Measurements from ENCODE around the gene TUBG2. TPM values are rescaled to one million over a fixed set of nuclear protein-coding genes. Genes with fewer than 3 reads are reported as not detected.

Gene TUBG2
- total RNA-seq, 1 donor from 2014 or later, result 9.1 TPM

DNA sequence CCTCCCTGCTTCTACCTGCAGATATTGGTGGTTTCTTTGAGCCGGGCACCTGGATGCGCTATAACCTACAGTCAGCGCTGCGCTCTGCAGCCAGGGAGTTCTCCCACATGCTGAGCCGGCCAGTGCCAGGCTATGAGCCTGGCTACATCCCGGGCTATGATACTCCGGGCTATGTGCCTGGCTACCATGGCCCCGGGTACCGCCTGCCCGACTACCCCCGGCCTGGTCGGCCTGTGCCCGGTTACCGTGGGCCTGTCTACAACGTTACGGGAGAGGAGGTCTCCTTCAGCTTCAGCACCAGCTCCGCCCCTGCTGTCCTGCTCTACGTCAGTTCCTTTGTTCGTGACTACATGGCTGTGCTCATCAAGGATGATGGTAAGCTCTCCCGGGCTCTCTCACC lies 36.4 kb downstream of the TUBG2 start:
- no peak for DNase-seq (ENCODE audit: low read depth)

DNA sequence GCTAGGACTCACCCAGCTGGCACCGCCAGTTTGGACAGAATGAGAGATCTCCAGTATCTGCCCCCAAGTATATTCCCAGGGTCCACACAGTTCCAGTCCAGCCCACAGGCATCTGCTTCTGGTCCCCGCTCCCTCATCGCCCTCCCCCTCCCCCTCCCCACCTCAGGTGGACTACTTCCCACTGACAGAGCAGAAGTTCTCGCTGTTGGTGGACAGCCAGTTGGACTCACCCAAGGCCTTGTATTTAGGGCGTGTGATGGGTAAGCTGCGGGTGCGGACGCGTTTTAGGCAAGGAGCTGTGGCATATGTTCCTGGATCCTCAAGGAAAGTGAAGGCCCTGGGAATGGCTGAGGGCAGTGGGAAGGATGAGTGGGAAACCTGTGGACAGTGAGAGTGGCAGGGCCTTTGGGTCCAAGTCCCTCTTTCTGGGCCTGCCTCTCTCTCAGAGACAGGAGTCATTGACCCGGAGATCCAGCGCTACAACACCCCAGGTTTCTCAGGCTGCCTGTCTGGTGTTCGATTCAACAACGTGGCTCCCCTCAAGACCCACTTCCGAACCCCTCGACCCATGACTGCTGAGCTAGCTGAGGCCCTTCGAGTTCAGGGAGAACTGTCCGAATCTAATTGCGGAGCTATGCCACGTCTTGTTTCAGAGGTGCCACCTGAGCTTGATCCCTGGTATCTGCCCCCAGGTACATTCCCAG lies 38.2 kb downstream of the TUBG2 start:
- no peak for DNase-seq (ENCODE audit: low read depth)

DNA sequence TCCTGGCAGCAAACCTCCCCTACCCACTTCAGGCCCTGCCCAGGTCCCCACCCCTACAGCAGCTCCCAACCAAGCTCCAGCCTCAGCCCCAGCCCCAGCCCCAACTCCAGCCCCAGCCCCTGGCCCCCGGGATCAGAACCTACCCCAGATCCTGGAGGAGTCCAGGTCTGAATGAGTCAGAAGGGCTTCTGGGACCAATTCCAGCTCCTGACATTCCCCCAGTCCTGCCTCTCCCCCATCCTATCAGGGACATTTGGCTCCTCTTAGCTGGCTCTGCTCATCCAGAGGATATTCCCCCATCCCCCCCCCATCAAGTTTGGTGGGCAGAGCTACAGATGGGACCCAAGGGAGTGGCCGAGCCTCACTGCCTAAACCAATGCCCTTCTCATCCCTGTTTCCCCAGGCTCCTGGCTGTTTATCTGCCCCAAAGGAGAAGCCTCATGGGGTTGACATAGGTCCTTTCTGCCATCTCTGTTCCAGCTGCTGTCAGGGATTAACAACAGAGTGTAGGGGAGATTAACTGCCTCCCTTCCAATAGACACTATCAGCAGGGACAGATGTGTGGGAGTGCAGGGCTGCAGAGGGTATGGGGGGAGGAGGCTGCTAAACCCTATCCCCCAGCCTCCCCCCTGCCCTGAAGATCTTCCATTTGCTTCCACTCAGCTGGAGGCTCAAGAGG lies 39.8 kb downstream of the TUBG2 start:
- DNase-seq (ENCODE audit: low read depth), result no peak

DNA sequence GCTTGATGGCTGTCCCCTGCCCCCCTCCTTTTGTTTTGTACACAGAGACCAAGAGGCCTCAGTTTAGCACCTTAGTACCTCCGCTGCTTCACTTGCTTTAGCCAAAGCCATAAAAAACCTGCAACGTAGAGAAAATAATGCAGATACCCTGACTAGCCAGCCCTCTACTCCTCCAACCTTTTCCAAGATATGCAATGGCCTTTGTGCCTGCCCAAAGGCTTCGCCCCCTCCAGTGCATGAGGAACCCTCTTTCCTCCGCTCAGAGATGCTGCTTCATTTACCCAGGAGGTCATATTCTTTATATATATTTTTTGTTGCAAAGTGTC lies 40.3 kb downstream of the TUBG2 start:
- DNase-seq (ENCODE audit: low read depth), result no peak

DNA sequence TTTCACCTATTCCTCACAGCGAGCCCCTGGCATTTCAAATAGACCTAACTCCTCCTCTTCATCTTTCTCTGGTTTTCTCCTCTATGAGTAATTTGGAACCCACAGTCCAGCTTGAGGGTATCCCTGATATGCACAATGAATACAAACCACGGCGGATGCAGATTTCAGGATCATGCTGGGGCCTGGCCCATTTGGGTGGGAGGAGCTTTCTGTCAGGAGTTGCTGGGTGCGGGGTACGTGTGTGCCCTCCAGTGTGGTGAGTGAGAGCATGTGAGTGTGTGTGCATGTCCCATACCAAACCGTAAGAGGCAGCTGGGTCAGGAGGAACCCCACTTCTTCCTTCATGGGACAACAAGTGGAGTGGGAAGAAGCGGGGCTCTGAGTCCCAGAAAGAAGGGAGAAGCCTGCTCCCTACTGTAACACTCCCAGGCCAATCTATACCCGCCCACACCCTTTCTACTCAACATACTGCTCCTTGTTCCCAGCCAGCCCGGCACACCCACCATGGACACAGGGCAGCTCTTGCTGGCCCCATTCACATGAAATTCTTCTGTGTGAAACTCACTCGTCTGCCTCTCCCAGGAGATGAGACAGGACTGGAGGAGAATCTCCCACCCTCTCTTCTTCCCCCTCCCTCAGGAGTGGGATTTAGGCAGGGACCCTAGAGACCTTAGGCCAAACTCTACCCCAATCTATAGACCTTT lies 41.7 kb downstream of the TUBG2 start:
- DNase-seq (ENCODE audit: low read depth), result no peak

DNA sequence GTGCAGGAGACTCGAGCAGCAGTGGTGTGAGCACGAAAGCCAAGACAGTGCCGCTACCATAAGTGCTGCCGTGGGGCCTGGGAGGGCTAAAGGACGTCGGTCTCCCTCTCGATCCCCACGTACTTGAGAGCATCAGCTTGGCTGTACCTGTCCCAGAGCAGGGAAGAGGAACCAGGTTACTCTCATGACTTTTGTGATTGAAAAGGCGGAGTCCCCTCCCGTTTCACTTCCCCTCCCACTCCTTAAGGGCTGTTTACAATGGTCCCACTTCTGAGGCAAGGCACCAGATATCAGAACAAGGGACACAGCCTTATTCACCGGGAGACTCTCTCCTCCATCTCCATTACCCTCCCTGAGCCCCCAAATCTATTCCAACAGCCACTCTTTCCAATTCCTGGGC lies 43.4 kb downstream of the TUBG2 start:
- DNase-seq (ENCODE audit: low read depth), result no peak

DNA sequence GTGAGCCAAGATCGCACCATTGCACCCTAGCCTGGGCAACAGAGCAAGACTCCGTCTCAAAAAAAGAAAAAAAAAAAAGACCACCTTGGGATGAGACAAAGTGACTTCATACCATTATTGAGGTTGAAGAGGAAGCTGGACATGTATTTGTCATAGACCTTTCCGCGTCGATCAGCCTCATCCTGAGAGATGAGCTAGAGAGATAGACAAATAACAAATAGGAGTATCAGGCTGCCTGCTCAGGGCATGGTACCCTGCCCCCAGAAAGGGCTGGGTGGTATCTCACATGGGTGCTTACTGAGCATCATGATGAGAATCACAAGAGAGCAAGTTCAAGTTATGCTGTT lies 45.4 kb downstream of the TUBG2 start:
- no peak for DNase-seq (ENCODE audit: low read depth)

DNA sequence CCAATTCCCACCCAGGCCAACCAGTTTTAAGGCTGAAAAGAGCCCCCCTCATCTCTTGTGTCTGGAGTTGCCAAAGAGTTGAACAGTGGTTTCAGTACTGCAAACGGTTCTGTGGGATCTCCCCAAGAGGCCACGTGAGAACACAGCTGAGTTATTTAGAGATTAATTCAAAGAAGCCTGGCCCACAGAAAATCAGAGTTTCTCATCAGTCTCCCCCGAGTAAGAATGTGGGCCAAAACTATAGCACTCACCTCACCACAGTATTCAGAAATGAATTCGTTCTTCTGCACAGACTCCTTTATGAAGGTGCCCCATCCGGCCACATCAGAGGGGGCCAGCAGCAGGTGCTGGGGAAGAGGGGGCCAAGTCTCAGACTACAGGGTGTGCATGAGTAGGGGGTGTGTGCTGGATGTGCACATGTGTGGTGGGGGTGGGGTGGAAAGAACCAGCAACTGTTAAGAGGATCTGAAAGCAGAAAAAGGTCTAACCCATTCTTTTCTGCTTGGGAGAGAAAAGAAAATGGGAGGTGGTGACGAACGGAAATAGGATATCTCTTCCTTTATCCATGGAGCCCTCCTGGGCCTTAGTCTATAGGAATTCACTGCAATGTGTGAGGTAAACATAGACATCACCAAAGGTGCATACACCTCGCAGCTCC lies 45.9 kb downstream of the TUBG2 start:
- no peak for DNase-seq (ENCODE audit: low read depth)

DNA sequence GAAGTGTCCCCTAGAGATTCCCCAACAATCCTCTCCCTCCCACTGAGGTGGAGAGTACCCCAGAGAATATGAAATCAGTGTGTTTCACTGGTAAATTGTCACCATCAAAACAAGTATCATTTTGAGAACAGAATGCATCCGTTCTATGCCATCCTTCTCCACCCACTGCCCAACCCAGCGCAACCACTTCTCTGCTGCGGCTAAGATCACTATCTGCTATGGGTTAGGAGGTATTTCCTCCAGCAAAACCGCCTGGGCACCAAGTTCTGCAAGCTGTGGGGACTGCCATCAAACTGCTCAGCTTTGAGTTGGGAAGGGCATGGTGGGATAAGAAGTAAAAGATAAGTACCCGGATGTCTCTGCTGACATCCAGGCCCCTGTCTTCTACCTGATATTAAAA lies 47.6 kb downstream of the TUBG2 start:
- no peak for DNase-seq (ENCODE audit: low read depth)

DNA sequence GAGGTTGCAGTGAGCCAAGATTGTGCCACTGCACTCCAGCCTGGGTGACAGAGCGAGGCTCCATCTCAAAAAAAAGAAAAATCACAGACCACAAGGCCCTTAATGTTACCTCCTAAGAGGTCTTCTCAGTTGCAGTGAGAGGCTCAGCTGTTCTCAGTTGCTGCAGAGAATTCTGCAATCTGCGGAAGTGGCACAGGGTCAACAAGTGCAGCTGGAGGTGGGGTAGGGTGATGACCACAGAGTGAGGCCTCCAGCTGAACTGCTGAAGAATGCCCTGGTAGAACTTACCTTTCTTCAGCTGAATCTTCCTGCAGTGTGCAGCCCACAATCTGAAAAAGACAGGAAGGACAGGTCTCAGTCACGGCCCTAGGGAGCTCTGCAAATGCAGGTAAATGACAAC lies 49.5 kb downstream of the TUBG2 start:
- no peak for DNase-seq (ENCODE audit: low read depth)

DNA sequence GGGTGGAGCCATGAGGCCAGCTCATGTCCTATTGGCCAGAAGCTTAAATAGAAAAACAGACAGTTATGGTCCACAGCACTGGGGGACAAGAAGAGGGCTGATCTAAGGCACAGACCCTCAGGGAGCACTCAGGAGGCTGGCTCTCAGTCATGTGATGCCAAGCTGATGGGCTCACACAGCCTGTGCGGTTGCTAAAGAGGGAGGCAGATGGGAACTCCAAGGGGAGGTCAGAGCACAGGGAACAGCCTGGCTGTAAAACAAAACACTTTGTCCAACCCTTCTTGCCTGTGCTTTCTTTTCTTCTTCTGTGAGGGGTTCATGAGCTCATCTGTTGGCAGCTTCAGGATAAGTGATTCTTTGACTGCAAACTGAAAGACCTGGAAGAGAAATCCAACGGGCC lies 50.5 kb downstream of the TUBG2 start:
- DNase-seq (ENCODE audit: low read depth), result no peak

Other genes starting within 250 kb of the TUBG2 start
- 256 and 383 TPM in 2 replicates for gene CAVIN1, start 236.0 kb upstream of the TUBG2 start, total RNA-seq
- gene ATP6V0A1, start 200.4 kb upstream of the TUBG2 start, total RNA-seq, result 43.6 and 137 TPM in 2 replicates
- gene NAGLU, start 123.0 kb upstream of the TUBG2 start, total RNA-seq, result 24.8 and 42.2 TPM in 2 replicates
- gene HSD17B1, start 106.4 kb upstream of the TUBG2 start, total RNA-seq, result 0.30 and 0.69 TPM in 2 replicates
- 8.2 and 32.2 TPM in 2 replicates for gene COASY, start 97.1 kb upstream of the TUBG2 start, total RNA-seq
- 21.9 and 23.8 TPM in 2 replicates for gene MLX, start 92.2 kb upstream of the TUBG2 start, total RNA-seq
- 2.9 and 5.0 TPM in 2 replicates for gene PSMC3IP, start 81.6 kb upstream of the TUBG2 start, total RNA-seq
- 64.3 and 99.0 TPM in 2 replicates for gene RETREG3, start 49.9 kb upstream of the TUBG2 start, total RNA-seq
- gene TUBG1, start 49.6 kb upstream of the TUBG2 start, total RNA-seq, result 21.9 and 37.5 TPM in 2 replicates
- 9.6 and 14.2 TPM in 2 replicates for gene PLEKHH3, start 17.7 kb downstream of the TUBG2 start, total RNA-seq
- 1.6 and 6.3 TPM in 2 replicates for gene CCR10, start 22.6 kb downstream of the TUBG2 start, total RNA-seq
- gene CNTNAP1, start 23.2 kb downstream of the TUBG2 start, total RNA-seq, result 5.4 and 15.2 TPM in 2 replicates
- 8.2 and 21.2 TPM in 2 replicates for gene EZH1, start 85.8 kb downstream of the TUBG2 start, total RNA-seq
- gene RAMP2, start 101.9 kb downstream of the TUBG2 start, total RNA-seq, result not detected in 2 replicates
- gene VPS25, start 114.2 kb downstream of the TUBG2 start, total RNA-seq, result 70.5 and 148 TPM in 2 replicates
- gene WNK4, start 121.3 kb downstream of the TUBG2 start, total RNA-seq, result 1.9 and 9.7 TPM in 2 replicates
- gene COA3, start 139.4 kb downstream of the TUBG2 start, total RNA-seq, result 81.1 and 89.7 TPM in 2 replicates
- gene CNTD1, start 139.6 kb downstream of the TUBG2 start, total RNA-seq, result 0.05 TPM in 1 of 2 replicates, not detected in the other
- 104 and 145 TPM in 2 replicates for gene BECN1, start 165.0 kb downstream of the TUBG2 start, total RNA-seq
- 138 and 153 TPM in 2 replicates for gene PSME3, start 174.1 kb downstream of the TUBG2 start, total RNA-seq
- gene AOC2, start 185.3 kb downstream of the TUBG2 start, total RNA-seq, result 0.52 and 0.70 TPM in 2 replicates
- under 0.01 and 0.17 TPM in 2 replicates for gene AOC3, start 191.9 kb downstream of the TUBG2 start, total RNA-seq
- gene G6PC1, start 241.5 kb downstream of the TUBG2 start, total RNA-seq, result not detected in 2 replicates

Data from renal cortical epithelial cell (primary cell).